GM18858 (cell line): Measurements from ENCODE around the gene CNPPD1.

Source experiments
- ATAC-seq: cut with Tn5 transposase; IDR thresholded peaks from one replicate; pipeline ENCODE4 v1.9.1; 2021; ENCODE audit not compliant: unreplicated experiment

The CNPPD1 gene

GRCh38 chr2:219123356-219124135 is 53.2 kb downstream of the CNPPD1 start:
- ATAC-seq = no peak

- no peak for ATAC-seq
Observed at GRCh38 chr2:219122202-219122980, 54.3 kb downstream of the CNPPD1 start.
